Upper lobe of left lung (tissue), 4 donors: ENCODE results near the gene RPL27.

ENCODE experiments used
- CTCF ChIP-seq, 6 experiments: fragments of 450-650 bp in 4 of 6; fragments of 200-600 bp in 2 of 6; sonication (generic) in 2 of 6; IDR thresholded peaks; one replicate each; pipeline ENCODE4 v1.5.1; 2016 to 2019; ENCODE audit warnings: antibody characterized with exemption in 6 of 6
- POLR2A ChIP-seq, 4 donors: fragments of 450-650 bp; IDR thresholded peaks; one replicate each; pipeline ENCODE4 v1.5.1; 2016 to 2017; ENCODE audit warnings: antibody characterized with exemption in 4 of 4, mild to moderate bottlenecking in 2 of 4

- no peak for TF ChIP-seq CTCF (IDR thresholded peaks at IDR 0.05)
- TF ChIP-seq POLR2A (IDR thresholded peaks at IDR 0.05): no peak
Measured at GRCh38 chr17:43003542-43004172, 5.4 kb downstream of the RPL27 start.
